Measurements from ENCODE around the gene CSRNP3.

The CSRNP3 gene

GRCh38 chr2:165640247-165640929 is 170.9 kb downstream of the CSRNP3 start:
- DNase-seq (ENCODE audit: low spot score): no peak
- Histone ChIP-seq H3K4me3 (no peak overlapping the region), H3K27ac (no peak overlapping the region)
- TF ChIP-seq, protein P1, sequence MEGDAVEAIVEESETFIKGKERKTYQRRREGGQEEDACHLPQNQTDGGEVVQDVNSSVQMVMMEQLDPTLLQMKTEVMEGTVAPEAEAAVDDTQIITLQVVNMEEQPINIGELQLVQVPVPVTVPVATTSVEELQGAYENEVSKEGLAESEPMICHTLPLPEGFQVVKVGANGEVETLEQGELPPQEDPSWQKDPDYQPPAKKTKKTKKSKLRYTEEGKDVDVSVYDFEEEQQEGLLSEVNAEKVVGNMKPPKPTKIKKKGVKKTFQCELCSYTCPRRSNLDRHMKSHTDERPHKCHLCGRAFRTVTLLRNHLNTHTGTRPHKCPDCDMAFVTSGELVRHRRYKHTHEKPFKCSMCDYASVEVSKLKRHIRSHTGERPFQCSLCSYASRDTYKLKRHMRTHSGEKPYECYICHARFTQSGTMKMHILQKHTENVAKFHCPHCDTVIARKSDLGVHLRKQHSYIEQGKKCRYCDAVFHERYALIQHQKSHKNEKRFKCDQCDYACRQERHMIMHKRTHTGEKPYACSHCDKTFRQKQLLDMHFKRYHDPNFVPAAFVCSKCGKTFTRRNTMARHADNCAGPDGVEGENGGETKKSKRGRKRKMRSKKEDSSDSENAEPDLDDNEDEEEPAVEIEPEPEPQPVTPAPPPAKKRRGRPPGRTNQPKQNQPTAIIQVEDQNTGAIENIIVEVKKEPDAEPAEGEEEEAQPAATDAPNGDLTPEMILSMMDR (IDR thresholded peaks at IDR 0.05): no peak

DNA sequence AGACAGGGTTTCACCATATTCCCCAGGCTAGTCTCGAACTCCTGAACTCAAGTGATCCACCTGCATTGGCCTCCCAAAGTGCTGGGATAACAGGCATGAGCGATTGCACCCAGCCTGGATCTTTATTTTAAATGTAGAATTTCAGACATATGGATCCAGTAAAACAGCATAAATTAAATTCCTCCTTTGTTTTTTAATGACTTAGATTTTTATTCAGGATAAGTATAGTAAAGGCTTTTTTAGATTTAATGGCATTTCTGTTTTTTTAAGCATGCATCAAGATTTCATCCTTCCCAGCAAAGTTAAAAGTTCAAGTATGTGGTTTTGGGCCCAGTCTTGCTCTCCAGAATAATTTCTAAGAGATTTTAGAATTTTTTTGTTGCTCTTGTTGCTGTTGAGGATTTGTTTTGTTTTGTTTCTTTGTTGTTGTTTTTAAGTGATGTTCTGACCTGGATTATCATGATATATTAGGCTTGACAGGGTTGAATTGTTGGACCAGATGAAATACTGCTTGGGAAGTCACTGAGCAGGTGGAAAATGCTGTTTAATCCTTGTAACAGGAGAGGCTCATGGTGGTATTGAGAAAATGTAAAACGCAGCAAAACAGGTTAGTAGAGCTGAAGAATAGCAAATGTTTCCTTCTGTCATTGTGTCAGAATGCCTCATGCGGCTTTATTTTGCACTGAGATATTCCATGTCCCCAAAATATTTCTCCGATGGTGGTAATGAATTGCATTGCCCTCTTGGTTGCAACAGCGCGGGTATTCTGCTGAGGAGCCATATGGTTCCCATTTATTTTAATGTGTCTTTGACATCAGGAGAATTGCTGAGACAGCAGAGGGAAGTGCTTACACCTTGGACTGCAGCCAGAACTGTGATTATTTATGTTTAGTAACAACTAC is 176.7 kb downstream of the CSRNP3 start:
- Histone ChIP-seq H3K4me3 (no peak overlapping the region), H3K27ac (no peak overlapping the region)
- no peak for DNase-seq (ENCODE audit: low spot score)
- TF ChIP-seq, protein P1 (IDR thresholded peaks at IDR 0.05): no peak

DNA sequence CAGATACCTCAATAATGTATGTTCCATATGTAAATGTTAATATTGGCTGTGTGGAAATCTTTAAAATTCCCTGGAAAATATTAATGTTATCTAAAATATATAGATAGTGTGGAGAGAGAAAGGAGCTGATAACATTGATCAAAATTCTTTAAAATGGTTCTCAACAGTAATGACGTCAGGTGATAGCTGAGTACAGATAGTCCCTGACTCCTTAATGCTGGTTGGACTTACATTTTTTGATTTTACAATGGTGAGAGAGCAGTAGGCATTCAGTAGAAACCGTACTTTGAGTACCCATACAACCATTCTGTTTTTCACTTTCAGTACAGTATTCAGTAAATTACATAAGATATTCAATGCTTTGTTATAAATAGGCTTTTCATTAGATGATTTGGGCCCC is 177.9 kb downstream of the CSRNP3 start:
- TF ChIP-seq, protein P1 (IDR thresholded peaks at IDR 0.05): no peak
- H3K27ac ChIP-seq: no peak overlapping the region
- no peak for DNase-seq (ENCODE audit: low spot score)
- no peak overlapping the region for H3K4me3 ChIP-seq

GRCh38 chr2:165648801-165649200 is 179.3 kb downstream of the CSRNP3 start:
- no peak for DNase-seq (ENCODE audit: low spot score)
- Histone ChIP-seq H3K4me3 (no peak overlapping the region), H3K27ac (no peak overlapping the region)
- TF ChIP-seq, protein P1 (IDR thresholded peaks at IDR 0.05): no peak

- Histone ChIP-seq H3K27ac (no peak overlapping the region), H3K4me3 (no peak overlapping the region)
- no peak for DNase-seq (ENCODE audit: low spot score)
- TF ChIP-seq, protein P1 (IDR thresholded peaks at IDR 0.05): no peak
Measured at GRCh38 chr2:165651233-165651632, 181.7 kb downstream of the CSRNP3 start.

DNA sequence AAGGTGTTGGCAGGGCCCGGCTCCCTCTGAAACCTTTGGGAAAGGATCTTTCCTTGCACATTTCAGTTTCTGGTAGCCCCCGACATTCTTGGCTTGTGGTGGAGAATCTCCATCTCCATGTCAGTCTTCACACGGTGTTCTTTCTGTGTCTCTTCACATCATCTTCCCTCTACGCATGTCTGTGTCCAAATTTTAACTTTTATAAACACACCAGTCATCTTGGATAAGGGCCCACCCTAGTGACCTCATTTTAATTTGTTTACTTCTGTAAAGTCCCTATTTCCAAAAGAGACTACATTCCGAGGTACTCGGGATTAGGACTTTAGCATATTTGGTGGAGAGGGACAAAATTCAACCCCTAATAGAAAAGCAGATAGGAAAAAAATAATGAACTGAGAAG is 186.2 kb downstream of the CSRNP3 start:
- DNase-seq (ENCODE audit: low spot score): no peak
- Histone ChIP-seq H3K4me3 (peak overlapping the region; percentile 16), H3K27ac (no peak overlapping the region)
- TF ChIP-seq, protein P1 (IDR thresholded peaks at IDR 0.05): no peak
